HG03280 (cell line): ENCODE data around the gene IKZF3.
A peak's percentile ranks its signal among the peaks of the same experiment; 100 is the strongest.
"Not testable (repeated sequence)": the region's sequence is repeated elsewhere in the genome, so short reads cannot be mapped to it uniquely, and the experiment has no call there.

Experiments used
- ATAC-seq: cut with Tn5 transposase; IDR thresholded peaks from one replicate; pipeline ENCODE4 v1.9.1; 2021; ENCODE audit warnings: mild to moderate bottlenecking, moderate library complexity; ENCODE audit not compliant: unreplicated experiment

The IKZF3 gene

GRCh38 chr17:39742126-39742855, 121.8 kb downstream of the IKZF3 start:
- no peak for ATAC-seq

GRCh38 chr17:39740357-39741111, 123.6 kb downstream of the IKZF3 start:
- no peak for ATAC-seq

DNA sequence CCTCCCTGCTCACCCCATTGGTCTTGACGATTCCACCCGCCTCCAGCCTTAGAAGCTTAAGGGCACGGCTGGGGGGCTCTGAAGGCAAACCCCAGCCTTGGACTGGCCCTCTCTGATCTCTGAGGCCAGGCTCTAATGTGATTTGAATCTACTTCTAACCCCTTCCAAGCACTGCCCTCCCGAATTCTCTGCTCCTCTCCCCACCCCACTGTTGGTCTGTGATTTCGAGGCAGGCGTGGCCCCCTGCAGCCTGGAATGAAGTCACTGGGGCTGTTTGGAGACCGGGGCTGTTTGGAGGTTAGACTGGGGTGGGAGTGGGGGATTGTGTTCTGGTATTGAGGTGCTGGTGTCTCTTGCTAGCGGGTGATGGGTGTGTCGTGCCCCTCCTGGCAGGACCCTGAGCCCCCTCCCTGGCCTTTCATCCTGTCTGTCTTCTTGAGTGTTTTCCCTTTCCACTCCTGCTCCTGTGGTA, 124.2 kb downstream of the IKZF3 start:
- no peak for ATAC-seq

GRCh38 chr17:39738983-39739884, 124.9 kb downstream of the IKZF3 start:
- ATAC-seq, result no peak

GRCh38 chr17:39738568-39738901, 125.6 kb downstream of the IKZF3 start:
- no peak for ATAC-seq

- ATAC-seq, result no peak
Observed at GRCh38 chr17:39737760-39738567, 126.1 kb downstream of the IKZF3 start, which contains the start of gene GRB7. GRB7 (plus strand) TSS chr17:39737938; CDS start chr17:39742302, 4,364 bp downstream.

GRCh38 chr17:39737206-39737759, 126.8 kb downstream of the IKZF3 start:
- no peak for ATAC-seq

GRCh38 chr17:39736319-39737165, 127.6 kb downstream of the IKZF3 start:
- ATAC-seq, result no peak

- ATAC-seq, result no peak
Observed at GRCh38 chr17:39735882-39736281, 128.2 kb downstream of the IKZF3 start.

DNA sequence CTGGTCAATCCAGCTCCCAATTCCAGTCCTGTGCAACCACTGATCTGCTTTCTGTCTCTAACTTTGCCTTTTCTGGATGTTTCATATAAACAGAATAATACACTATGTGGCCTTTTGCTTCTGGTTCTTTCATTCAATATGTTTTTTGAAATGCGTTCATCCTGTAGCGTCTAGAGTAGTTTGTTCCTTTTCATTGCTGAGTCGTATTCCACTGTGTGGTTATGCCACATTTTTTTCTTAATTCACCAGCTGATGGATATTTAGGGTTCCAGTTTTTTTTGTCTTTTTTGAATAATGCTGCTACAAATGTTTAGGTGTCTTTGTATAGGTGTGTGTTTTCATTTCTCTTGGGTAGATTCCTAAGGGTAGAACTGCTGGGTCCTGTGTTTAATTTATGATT, 131.5 kb downstream of the IKZF3 start:
- no peak for ATAC-seq

DNA sequence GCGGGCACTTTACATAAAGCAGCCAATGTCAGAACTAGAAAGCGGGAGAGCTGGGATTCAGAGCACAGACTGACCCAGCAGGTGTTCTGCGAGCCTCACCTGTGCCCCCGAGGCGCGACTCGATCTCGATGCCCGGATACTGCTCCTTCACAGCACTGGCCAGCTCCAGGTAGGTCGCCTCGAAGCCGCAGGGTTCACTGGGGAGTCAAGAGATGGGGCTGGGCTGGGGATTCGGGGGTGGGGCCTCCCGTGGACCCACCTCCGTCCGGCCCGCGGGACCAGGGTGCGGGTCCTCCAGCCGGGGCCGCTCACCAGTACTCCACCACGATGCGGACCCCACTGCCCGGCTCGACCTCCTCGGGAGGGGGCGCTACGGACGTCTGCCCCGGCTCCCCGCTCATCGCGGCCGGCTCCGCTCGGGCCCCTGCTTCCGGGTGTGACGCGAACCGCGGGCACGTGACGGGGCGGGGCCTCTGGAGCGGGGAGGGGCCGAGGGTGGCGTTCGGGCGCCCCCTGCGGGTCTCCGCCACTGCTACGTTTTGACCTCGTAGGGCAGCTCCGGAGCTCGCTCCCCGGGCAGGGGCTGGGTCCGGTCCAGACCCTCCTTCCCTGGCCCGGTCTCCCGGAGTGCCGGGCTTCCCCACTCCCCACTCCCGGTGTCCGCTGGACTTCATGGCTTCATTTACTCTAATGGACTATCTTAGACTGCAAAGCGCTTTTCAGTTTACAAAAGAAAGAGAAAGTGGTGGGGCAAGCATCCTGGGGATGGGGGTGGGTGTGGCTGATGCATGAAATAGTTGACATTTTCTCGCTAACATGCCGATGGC, 133.8 kb downstream of the IKZF3 start, which contains the start of gene MIEN1:
Gene MIEN1, minus strand, starts transcription at position 438 of the 827 bp plus-strand sequence. Its CDS starts 37 bp downstream, at position 401.
- peak; percentile 92 for ATAC-seq

DNA sequence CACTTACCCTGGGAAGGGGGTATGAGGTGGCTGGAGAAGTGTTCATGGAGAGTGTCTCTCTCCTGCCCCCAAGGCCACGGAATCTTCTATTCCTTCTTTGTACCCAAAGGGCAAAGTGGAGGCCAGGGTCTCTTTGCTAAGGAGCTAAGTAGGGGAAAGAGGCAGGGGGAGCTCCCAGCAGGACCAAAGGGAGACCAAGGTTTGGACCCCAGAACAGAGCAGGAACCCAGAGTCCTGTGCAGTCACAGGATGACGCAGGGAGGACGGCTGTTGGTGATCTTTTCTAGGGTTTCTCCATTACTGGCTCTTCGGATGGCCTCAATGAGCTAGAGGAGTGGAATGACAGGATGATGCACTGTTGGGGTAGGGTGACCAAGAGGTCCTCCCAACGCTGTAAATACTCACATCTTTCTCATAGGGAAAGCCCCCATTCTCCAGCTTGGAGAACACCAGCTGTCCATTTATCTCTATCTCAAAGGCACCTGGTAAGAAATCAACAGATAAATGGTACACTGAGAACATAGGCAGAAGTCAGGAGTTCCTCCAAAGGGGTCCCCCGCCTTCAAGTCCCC, 134.7 kb downstream of the IKZF3 start:
- ATAC-seq, result no peak

DNA sequence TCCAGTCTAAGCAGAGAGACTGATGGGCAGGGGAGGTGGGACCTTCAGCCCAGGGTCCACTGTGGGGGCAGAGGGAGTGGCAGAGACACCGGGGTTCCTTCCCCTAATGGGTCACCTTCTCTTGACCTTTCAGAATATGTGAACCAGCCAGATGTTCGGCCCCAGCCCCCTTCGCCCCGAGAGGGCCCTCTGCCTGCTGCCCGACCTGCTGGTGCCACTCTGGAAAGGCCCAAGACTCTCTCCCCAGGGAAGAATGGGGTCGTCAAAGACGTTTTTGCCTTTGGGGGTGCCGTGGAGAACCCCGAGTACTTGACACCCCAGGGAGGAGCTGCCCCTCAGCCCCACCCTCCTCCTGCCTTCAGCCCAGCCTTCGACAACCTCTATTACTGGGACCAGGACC, 136.6 kb downstream of the IKZF3 start:
- no peak for ATAC-seq

GRCh38 chr17:39726617-39727016, 137.5 kb downstream of the IKZF3 start:
- no peak for ATAC-seq

DNA sequence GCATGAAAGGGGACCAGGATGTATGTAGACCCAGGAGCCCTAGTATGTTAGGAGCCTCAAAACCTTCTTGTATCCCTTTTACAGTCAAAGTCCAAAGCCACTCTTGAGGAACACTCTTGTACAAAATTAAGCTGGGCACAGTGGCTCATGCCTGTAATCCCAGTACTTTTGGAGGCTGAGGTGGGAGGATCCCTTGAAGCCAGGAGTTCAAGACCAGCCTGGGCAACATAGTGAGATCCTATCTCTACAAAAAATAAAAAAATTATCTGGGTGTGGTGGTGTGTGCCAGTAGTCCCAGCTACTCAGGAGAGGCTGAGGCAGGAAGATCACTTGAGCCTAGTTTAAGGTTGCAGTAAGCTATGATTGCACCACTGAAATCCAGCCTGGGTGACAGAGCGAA, 138.2 kb downstream of the IKZF3 start:
- ATAC-seq, result not testable (repeated sequence)

- no peak for ATAC-seq
Observed at GRCh38 chr17:39724731-39725130, 139.4 kb downstream of the IKZF3 start.

DNA sequence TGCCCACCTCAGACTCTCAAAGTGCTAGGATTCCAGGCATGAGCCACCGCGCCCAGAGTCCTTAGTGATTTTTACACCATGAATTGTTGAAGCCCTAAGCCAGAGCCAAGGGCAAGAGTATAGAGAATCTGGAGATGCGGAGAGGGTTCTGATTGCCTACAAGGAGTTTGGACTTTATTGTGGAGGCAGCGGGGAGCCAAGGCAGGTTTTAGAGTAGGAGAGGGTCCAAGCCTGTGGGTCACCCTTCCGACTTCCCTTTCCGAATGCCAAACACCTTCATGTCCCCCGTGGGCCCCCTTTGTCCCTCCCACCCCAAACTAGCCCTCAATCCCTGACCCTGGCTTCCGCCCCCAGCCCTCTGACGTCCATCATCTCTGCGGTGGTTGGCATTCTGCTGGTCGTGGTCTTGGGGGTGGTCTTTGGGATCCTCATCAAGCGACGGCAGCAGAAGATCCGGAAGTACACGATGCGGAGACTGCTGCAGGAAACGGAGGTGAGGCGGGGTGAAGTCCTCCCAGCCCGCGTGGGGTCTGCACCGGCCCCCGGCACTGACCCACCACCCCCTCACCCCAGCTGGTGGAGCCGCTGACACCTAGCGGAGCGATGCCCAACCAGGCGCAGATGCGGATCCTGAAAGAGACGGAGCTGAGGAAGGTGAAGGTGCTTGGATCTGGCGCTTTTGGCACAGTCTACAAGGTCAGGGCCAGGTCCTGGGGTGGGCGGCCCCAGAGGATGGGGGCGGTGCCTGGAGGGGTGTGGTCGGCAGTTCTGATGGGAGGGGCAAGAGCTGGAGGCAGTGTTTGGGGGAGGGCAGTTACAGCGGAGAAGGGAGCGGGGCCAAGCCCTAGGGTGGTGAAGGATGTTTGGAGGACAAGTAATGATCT, 140.9 kb downstream of the IKZF3 start:
- ATAC-seq, result no peak
